B cell (primary cell): Measurements from ENCODE around the gene SIPA1L3. TPM values are rescaled to one million over a fixed set of nuclear protein-coding genes. Genes with fewer than 3 reads are reported as not detected.

Experiments
- ATAC-seq: fragments of 200-7000 bp; cut with Tn5 transposase; one replicate; pipeline ENCODE4 v1.10.0; 2021; ENCODE audit warnings: low read depth, mild to moderate bottlenecking, moderate number of reproducible peaks, moderate library complexity
- CTCF ChIA-PET: fragments of 350-600 bp; sonication (Branson Sonifier 250); formaldehyde crosslinking; loops from one replicate; lab custom pipeline; 2021; ENCODE audit warnings: antibody characterized with exemption, inconsistent platforms; lab: Charles Lee
- POLR2A ChIA-PET: fragments of 350-600 bp; sonication (Branson Sonifier 250); formaldehyde crosslinking; loops from one replicate; lab custom pipeline; 2021; ENCODE audit warnings: antibody characterized with exemption; lab: Charles Lee
- DNase-seq: peaks from one replicate; pipeline ENCODE4 v3.0.0; 2013
- H2AFZ ChIP-seq: 2 replicates; pipeline ENCODE4 v1.6.1; 2012; ENCODE audit warnings: mild to moderate bottlenecking, low read depth, low read length; ENCODE audit not compliant: insufficient read depth, poor library complexity, severe bottlenecking
- H3K27ac ChIP-seq, 2 donors: 1 replicate in 1 of 2; 2 replicates in 1 of 2; pipeline ENCODE4 v1.5.1; 2012 to 2013; ENCODE audit warnings: low read length in 2 of 2, mild to moderate bottlenecking in 2 of 2, moderate library complexity in 1 of 2
- H3K27me3 ChIP-seq, 4 experiments: fragments of 200-600 bp in 1 of 4; sonication (generic) in 1 of 4; replicated peaks in 1 of 4; 1 replicate in 2 of 4; 2 replicates in 2 of 4; pipeline versions ENCODE4 v1.6.1 to v1.7.0; 2013 to 2016; ENCODE audit warnings: low read length in 3 of 4, mild to moderate bottlenecking in 2 of 4, mixed read lengths in 1 of 4, moderate library complexity in 1 of 4; ENCODE audit not compliant: insufficient read depth in 4 of 4, control insufficient read depth in 3 of 4; ENCODE audit errors: control extremely low read depth in 1 of 4
- H3K36me3 ChIP-seq, 2 experiments: replicated peaks in 1 of 2; 1 replicate in 1 of 2; 2 replicates in 1 of 2; pipeline versions ENCODE4 v1.6.1 to v1.7.1; 2013; ENCODE audit warnings: low read length in 1 of 2; ENCODE audit not compliant: insufficient read depth in 2 of 2, control insufficient read depth in 1 of 2; ENCODE audit errors: control extremely low read depth in 1 of 2, extremely low read depth in 1 of 2
- H3K4me1 ChIP-seq, 2 donors: fragments of 200-600 bp in 1 of 2; sonication (generic) in 1 of 2; 1 replicate in 1 of 2; 2 replicates in 1 of 2; pipeline versions ENCODE4 v1.5.1 to v1.6.1; 2013 to 2017; ENCODE audit warnings: low read length in 2 of 2; ENCODE audit not compliant: control insufficient read depth in 2 of 2, insufficient read depth in 2 of 2
- H3K4me2 ChIP-seq: replicated peaks from 2 replicates; pipeline ENCODE3; 2012; ENCODE audit warnings: mild to moderate bottlenecking, low read depth, low read length; ENCODE audit not compliant: poor library complexity, severe bottlenecking
- H3K4me3 ChIP-seq, 5 experiments: fragments of 200-600 bp in 1 of 5; sonication (generic) in 1 of 5; 1 replicate in 3 of 5; 2 replicates in 2 of 5; pipeline versions ENCODE4 v1.5.1 to v1.7.0; 2011 to 2016; ENCODE audit warnings: low read length in 4 of 5, mild to moderate bottlenecking in 4 of 5, low read depth in 2 of 5, control low read depth in 1 of 5, moderate library complexity in 1 of 5; ENCODE audit not compliant: insufficient read depth in 1 of 5; ENCODE audit errors: control extremely low read depth in 1 of 5, extremely low read depth in 1 of 5
- H3K79me2 ChIP-seq: fragments of 200-600 bp; sonication (generic); one replicate; pipeline ENCODE4 v1.6.0; 2016; ENCODE audit warnings: low read length; ENCODE audit not compliant: control insufficient read depth, insufficient read depth
- H3K9ac ChIP-seq: fragments of 200-600 bp; sonication (generic); 2 replicates; pipeline ENCODE4 v1.6.1; 2017; ENCODE audit warnings: mild to moderate bottlenecking, low read length, moderate library complexity
- H3K9me3 ChIP-seq, 3 donors: one replicate each; pipeline versions ENCODE4 v1.6.1 to v1.7.1; 2013; ENCODE audit warnings: low read length in 2 of 3; ENCODE audit not compliant: control insufficient read depth in 2 of 3, insufficient read depth in 1 of 3; ENCODE audit errors: control extremely low read depth in 1 of 3
- H4K20me1 ChIP-seq: 2 replicates; pipeline ENCODE4 v1.6.0; 2012; ENCODE audit warnings: mild to moderate bottlenecking, low read length; ENCODE audit not compliant: insufficient read depth, control insufficient read depth, poor library complexity, severe bottlenecking
- H3K27ac Mint-ChIP-seq: one replicate; pipeline ENCODE4 v1.8.0; 2021; ENCODE audit warnings: mixed read lengths
- H3K27me3 Mint-ChIP-seq: one replicate; pipeline ENCODE4 v1.8.0; 2021; ENCODE audit warnings: mixed read lengths
- H3K4me1 Mint-ChIP-seq: one replicate; pipeline ENCODE4 v1.8.0; 2021; ENCODE audit warnings: mixed read lengths
- H3K4me3 Mint-ChIP-seq: one replicate; pipeline ENCODE4 v1.8.0; 2021; ENCODE audit warnings: mixed read lengths
- H3K9me3 Mint-ChIP-seq: one replicate; pipeline ENCODE4 v1.8.0; 2022; ENCODE audit warnings: mixed read lengths; ENCODE audit not compliant: insufficient read depth
- EZH2 ChIP-seq: IDR thresholded peaks from 2 replicates; pipeline ENCODE4 v1.6.1; 2012; ENCODE audit warnings: borderline replicate concordance, low read depth, mild to moderate bottlenecking, moderate library complexity, low read length; ENCODE audit not compliant: insufficient read depth, poor library complexity, severe bottlenecking
- WGBS: methylation state at CpG from one replicate; pipeline ENCODE4 v1.1.5; 2013; ENCODE audit warnings: missing lambda C conversion rate; ENCODE audit not compliant: insufficient coverage; 5-methylcytosine and 5-hydroxymethylcytosine counted together
- intact Hi-C: fragments of 100-400 bp; cut with micrococcal nuclease; formaldehyde crosslinking; loops from one replicate; pipeline ENCODE4 v1.10.0; 2022
- polyA plus RNA-seq: library from polyadenylated mRNA; depleted of rRNA; stranded (reverse); fragments of >200 nt; gene quantifications from 2 replicates; pipeline ENCODE4 v1.2.3, GENCODE V29; 2012
- total RNA-seq, 2 donors: library from RNA; stranded (reverse); fragments of 120-200 nt in 1 of 2; gene quantifications; 1 replicate in 1 of 2; 2 replicates in 1 of 2; pipeline versions ENCODE4 v1.2.3 to v1.2.4, GENCODE V29; 2013 to 2022
- TF ChIP-seq, protein P1 (sequence below): fragments of 200-600 bp; IDR thresholded peaks from one replicate; pipeline ENCODE4 v1.8.0; 2022; ENCODE audit warnings: antibody characterized with exemption, mild to moderate bottlenecking

The SIPA1L3 gene
- total and polyA plus RNA-seq, 2 donors (not counting 1 experiment from before 2014, with no cell fraction given), result 48.3 to 295 TPM

DNA sequence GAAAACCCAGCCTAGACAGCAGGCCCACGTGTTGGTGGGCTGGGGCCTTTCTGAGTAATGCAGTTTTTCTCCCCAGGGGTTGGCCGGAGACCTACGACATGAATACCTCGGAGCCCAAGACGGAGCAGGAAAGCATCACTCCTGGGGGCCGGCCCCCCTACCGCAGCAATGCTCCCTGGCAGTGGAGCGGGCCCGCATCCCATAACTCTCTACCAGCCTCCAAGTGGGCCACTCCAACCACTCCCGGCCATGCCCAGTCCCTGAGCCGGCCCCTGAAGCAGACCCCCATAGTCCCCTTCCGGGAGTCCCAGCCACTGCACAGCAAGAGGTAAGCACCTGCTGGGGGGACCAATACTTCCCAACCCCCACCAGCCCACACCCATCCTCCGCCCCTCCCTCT lies 234.1 kb downstream of the SIPA1L3 start:
- H3K27ac Mint-ChIP-seq, result no peak overlapping the region
- H3K9me3 Mint-ChIP-seq, result no peaks in the 10 kb centered on the region
- Histone ChIP-seq H3K4me1 (no peaks in the 10 kb centered on the region), H3K27me3 (no peaks in the 10 kb centered on the region), H3K4me3 (no peak overlapping the region), H3K36me3 (peaks cover 2 to 72% of the 10 kb centered on the region in 2 experiments), H3K9me3 (no peaks in the 10 kb centered on the region), H4K20me1 (peaks cover 40% of the 10 kb centered on the region), H3K4me2 (no peak overlapping the region), H3K27ac (no peak overlapping the region), H3K79me2 (peaks cover 18% of the 10 kb centered on the region), H2AFZ (no peak overlapping the region), H3K9ac (no peak overlapping the region)
- no peaks in the 10 kb centered on the region for H3K27me3 Mint-ChIP-seq
- TF ChIP-seq, protein P1, sequence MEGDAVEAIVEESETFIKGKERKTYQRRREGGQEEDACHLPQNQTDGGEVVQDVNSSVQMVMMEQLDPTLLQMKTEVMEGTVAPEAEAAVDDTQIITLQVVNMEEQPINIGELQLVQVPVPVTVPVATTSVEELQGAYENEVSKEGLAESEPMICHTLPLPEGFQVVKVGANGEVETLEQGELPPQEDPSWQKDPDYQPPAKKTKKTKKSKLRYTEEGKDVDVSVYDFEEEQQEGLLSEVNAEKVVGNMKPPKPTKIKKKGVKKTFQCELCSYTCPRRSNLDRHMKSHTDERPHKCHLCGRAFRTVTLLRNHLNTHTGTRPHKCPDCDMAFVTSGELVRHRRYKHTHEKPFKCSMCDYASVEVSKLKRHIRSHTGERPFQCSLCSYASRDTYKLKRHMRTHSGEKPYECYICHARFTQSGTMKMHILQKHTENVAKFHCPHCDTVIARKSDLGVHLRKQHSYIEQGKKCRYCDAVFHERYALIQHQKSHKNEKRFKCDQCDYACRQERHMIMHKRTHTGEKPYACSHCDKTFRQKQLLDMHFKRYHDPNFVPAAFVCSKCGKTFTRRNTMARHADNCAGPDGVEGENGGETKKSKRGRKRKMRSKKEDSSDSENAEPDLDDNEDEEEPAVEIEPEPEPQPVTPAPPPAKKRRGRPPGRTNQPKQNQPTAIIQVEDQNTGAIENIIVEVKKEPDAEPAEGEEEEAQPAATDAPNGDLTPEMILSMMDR, result no peak
- no peak for TF ChIP-seq EZH2
- H3K4me3 Mint-ChIP-seq, result no peak overlapping the region
- POLR2A ChIA-PET, result no interaction called here
- 97% methylated on average over 12 of the region's 13 CpGs for WGBS
- ATAC-seq (no peak), DNase-seq (no peak)
- CTCF ChIA-PET, result interaction anchor here (0.7 to 6.9 kb wide), 4 partner anchors 9 to 243 kb away, joined by 3 to 62 read pairs (median 18); no protein-coding TSS in a partner anchor
- intact Hi-C loops, result no loop called here
- H3K4me1 Mint-ChIP-seq, result no peaks in the 10 kb centered on the region

DNA sequence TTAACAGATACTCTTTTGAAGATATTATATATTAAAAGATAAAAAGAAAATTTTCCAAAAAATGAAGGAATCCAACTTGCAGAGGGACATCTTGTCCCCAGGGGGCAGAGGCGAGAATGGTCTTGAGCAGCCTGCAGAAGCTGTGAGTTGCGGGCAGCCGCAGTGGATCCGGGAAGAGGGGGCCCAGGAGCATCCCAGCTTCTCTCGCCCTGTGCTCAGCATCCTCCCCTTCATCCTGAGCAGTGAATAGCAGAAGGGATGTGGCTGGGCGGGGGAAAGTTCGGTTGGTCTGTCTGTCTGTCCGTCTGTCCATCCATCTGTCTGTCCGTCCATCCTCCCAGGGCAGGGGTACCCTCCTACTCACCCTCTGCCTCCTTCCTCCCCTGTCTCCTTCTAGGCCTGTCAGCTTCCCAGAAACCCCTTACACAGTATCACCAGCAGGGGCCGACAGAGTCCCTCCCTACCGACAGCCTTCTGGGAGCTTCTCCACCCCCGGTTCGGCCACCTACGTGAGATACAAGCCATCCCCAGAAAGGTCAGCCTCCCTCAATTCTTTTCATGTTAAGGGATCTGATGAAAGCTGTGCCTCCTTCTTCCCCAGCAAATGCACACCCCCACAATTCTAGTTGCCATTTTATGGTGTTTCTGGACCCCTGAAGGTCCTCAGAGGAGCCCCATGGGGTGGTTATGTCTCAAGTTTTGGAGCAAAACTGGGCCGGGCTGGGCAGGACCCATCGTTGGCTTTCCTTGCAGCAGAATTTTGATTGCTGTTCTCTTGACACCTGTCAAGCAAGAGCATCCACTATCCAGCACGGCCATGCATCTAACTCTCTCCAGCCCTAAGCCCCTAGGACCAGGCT lies 235.4 kb downstream of the SIPA1L3 start:
- Mint-ChIP-seq H3K4me1 (no peaks in the 10 kb centered on the region), H3K9me3 (no peaks in the 10 kb centered on the region), H3K27ac (peak overlapping the region; percentile 74), H3K27me3 (no peaks in the 10 kb centered on the region), H3K4me3 (no peak overlapping the region)
- ATAC-seq (peak; percentile 66), DNase-seq (peak; percentile 49)
- H3K4me3 ChIP-seq, result no peak overlapping the region
- peaks cover 18% of the 10 kb centered on the region for H3K79me2 ChIP-seq
- peaks cover 30% of the 10 kb centered on the region for H4K20me1 ChIP-seq
- H3K36me3 ChIP-seq, result peaks cover 2 to 76% of the 10 kb centered on the region in 2 experiments
- H3K9ac ChIP-seq, result no peak overlapping the region
- no peaks in the 10 kb centered on the region for H3K9me3 ChIP-seq
- intact Hi-C loops, result loop anchor here (2.0 kb wide), 1 partner anchor 244 kb away; no protein-coding TSS in a partner anchor
- H3K4me2 ChIP-seq, result no peak overlapping the region
- 89% methylated on average over 14 of the region's 17 CpGs for WGBS
- TF ChIP-seq, protein P1, result peak; percentile 51
- no peak for TF ChIP-seq EZH2
- no peak overlapping the region for H2AFZ ChIP-seq
- POLR2A ChIA-PET, result no interaction called here
- no peak overlapping the region for H3K27ac ChIP-seq
- H3K4me1 ChIP-seq, result no peaks in the 10 kb centered on the region
- CTCF ChIA-PET, result interaction anchor here (0.6 to 6.9 kb wide), 10 partner anchors 8 to 245 kb away, joined by 3 to 62 read pairs (median 3); partner anchors contain the start of genes CATSPERG and WDR87
- H3K27me3 ChIP-seq, result no peaks in the 10 kb centered on the region
